CD8-positive, alpha-beta memory T cell (primary cell): ENCODE measurements around the gene GNAO1. TPM values are rescaled to one million over a fixed set of nuclear protein-coding genes. Genes with fewer than 3 reads are reported as not detected.
"Not testable (repeated sequence)": the region's sequence is repeated elsewhere in the genome, so short reads cannot be mapped to it uniquely, and the experiment has no call there.

Experiments
- CTCF ChIA-PET: fragments of 350-600 bp; sonication (Branson Sonifier 250); formaldehyde crosslinking; loops from one replicate; lab custom pipeline; 2021; ENCODE audit warnings: antibody characterized with exemption; lab: Charles Lee
- POLR2A ChIA-PET: fragments of 350-600 bp; sonication (Branson Sonifier 250); formaldehyde crosslinking; loops from one replicate; lab custom pipeline; 2021; ENCODE audit warnings: antibody characterized with exemption; lab: Charles Lee
- DNase-seq, 5 donors: peaks; one replicate each; pipeline versions ENCODE4 v3.0.0 to v3.0.0-alpha.2; 2020 to 2022; ENCODE audit warnings: mixed read lengths in 1 of 5
- H3K27ac ChIP-seq: one replicate; pipeline ENCODE4 v1.7.0; 2013; ENCODE audit warnings: low read depth, mild to moderate bottlenecking, low read length, moderate library complexity
- H3K27me3 ChIP-seq: 2 replicates; pipeline ENCODE4 v1.7.0; 2013; ENCODE audit warnings: low read length, mild to moderate bottlenecking; ENCODE audit not compliant: insufficient read depth, poor library complexity, severe bottlenecking
- H3K36me3 ChIP-seq: 2 replicates; pipeline ENCODE4 v1.7.0; 2013; ENCODE audit warnings: mild to moderate bottlenecking, low read length, moderate library complexity; ENCODE audit not compliant: insufficient read depth
- H3K4me1 ChIP-seq: 2 replicates; pipeline ENCODE4 v1.7.0; 2013; ENCODE audit warnings: mild to moderate bottlenecking, low read length, moderate library complexity; ENCODE audit not compliant: insufficient read depth
- H3K4me3 ChIP-seq: 2 replicates; pipeline ENCODE4 v1.7.0; 2013; ENCODE audit warnings: mild to moderate bottlenecking, low read length
- H3K9me3 ChIP-seq: 2 replicates; pipeline ENCODE4 v1.7.0; 2013; ENCODE audit warnings: mild to moderate bottlenecking, low read length
- H3K27ac Mint-ChIP-seq, 8 donors: one replicate each; pipeline ENCODE4 v1.8.0; 2020 to 2021; ENCODE audit warnings: mixed read lengths in 8 of 8, mild to moderate bottlenecking in 6 of 8, inconsistent platforms in 3 of 8, moderate library complexity in 3 of 8
- H3K27me3 Mint-ChIP-seq, 2 donors: one replicate each; pipeline ENCODE4 v1.8.0; 2020 to 2021; ENCODE audit warnings: mixed read lengths in 2 of 2, mild to moderate bottlenecking in 1 of 2, moderate library complexity in 1 of 2
- H3K36me3 Mint-ChIP-seq, 3 donors: one replicate each; pipeline ENCODE4 v1.8.0; 2020 to 2021; ENCODE audit warnings: mixed read lengths in 3 of 3, inconsistent platforms in 1 of 3, mild to moderate bottlenecking in 1 of 3
- H3K4me1 Mint-ChIP-seq, 3 donors: one replicate each; pipeline ENCODE4 v1.8.0; 2020 to 2021; ENCODE audit warnings: mixed read lengths in 3 of 3, inconsistent platforms in 1 of 3, mild to moderate bottlenecking in 1 of 3
- H3K4me3 Mint-ChIP-seq, 7 donors: one replicate each; pipeline ENCODE4 v1.8.0; 2020 to 2021; ENCODE audit warnings: mixed read lengths in 7 of 7, mild to moderate bottlenecking in 6 of 7, moderate library complexity in 4 of 7, inconsistent platforms in 2 of 7
- H3K9me3 Mint-ChIP-seq, 5 donors: one replicate each; pipeline ENCODE4 v1.8.0; 2020 to 2022; ENCODE audit warnings: mixed read lengths in 5 of 5, mild to moderate bottlenecking in 3 of 5, moderate library complexity in 2 of 5, inconsistent platforms in 1 of 5
- polyA plus RNA-seq: library from polyadenylated mRNA; unstranded; fragments of 300-500 nt; fragmentation: Illumina TruSeq; gene quantifications from one replicate; pipeline ENCODE4 v1.2.3, GENCODE V29; 2021
- total RNA-seq, 2 experiments: library from RNA; stranded (reverse); gene quantifications; one replicate each; pipeline ENCODE4 v1.2.3, GENCODE V29; 2021

GNAO1 gene
- total and polyA plus RNA-seq, 3 experiments from 2014 or later: 0.86 to 2.5 (median 2.5) TPM

- H3K4me3 ChIP-seq, H3K9me3 ChIP-seq, H3K27ac ChIP-seq, H3K4me1 ChIP-seq, DNase-seq, CTCF ChIA-PET, POLR2A ChIA-PET, H3K27ac Mint-ChIP-seq, H3K27me3 ChIP-seq, H3K27me3 Mint-ChIP-seq, H3K4me3 Mint-ChIP-seq: not testable (repeated sequence)
- peaks cover 12 to 26% (median 14%) of the 10 kb centered on the region in 5 donors for H3K9me3 Mint-ChIP-seq
- H3K4me1 Mint-ChIP-seq: peaks cover 12 to 21% (median 21%) of the 10 kb centered on the region in 3 donors
- peaks cover 27% of the 10 kb centered on the region for H3K36me3 ChIP-seq
- H3K36me3 Mint-ChIP-seq: peaks cover 70 to 80% (median 71%) of the 10 kb centered on the region in 3 donors
These were observed 189.6 kb downstream of the GNAO1 start for GRCh38 chr16:56380778-56381485.

- Mint-ChIP-seq H3K4me1 (peaks cover 8 to 14% (median 12%) of the 10 kb centered on the region in 3 donors), H3K27ac (no peak overlapping the region), H3K4me3 (no peak overlapping the region), H3K36me3 (peaks cover 69 to 92% (median 75%) of the 10 kb centered on the region in 3 donors), H3K27me3 (no peaks in the 10 kb centered on the region), H3K9me3 (peaks cover 12 to 26% (median 14%) of the 10 kb centered on the region in 5 donors)
- no peak overlapping the region for H3K27ac ChIP-seq
- ChIA-PET CTCF (no interaction called here), POLR2A (interaction anchor here (0.7 kb wide), 1 partner anchor 69 kb away, joined by 4 read pairs; the partner anchor contains the start of genes NUDT21 and OGFOD1)
- no peak for DNase-seq
- H3K36me3 ChIP-seq: peaks cover 40% of the 10 kb centered on the region
- H3K4me1 ChIP-seq: no peaks in the 10 kb centered on the region
- no peak overlapping the region for H3K4me3 ChIP-seq
- no peaks in the 10 kb centered on the region for H3K9me3 ChIP-seq
- H3K27me3 ChIP-seq: no peaks in the 10 kb centered on the region
These were observed 191.2 kb downstream of the GNAO1 start for GRCh38 chr16:56382459-56382858.

- peak overlapping the region in 3 of 8 donors; percentile 4 to 48 (median 37) for H3K27ac Mint-ChIP-seq
- POLR2A ChIA-PET: interaction anchor here (0.7 kb wide), 1 partner anchor 68 kb away, joined by 4 read pairs; the partner anchor contains the start of genes NUDT21 and OGFOD1
- peaks cover 66 to 94% (median 75%) of the 10 kb centered on the region in 3 donors for H3K36me3 Mint-ChIP-seq
- DNase-seq: no peak
- Histone ChIP-seq H3K4me3 (no peak overlapping the region), H3K36me3 (peaks cover 43% of the 10 kb centered on the region), H3K4me1 (no peaks in the 10 kb centered on the region), H3K27ac (no peak overlapping the region), H3K9me3 (no peaks in the 10 kb centered on the region), H3K27me3 (no peaks in the 10 kb centered on the region)
- peaks cover 12 to 26% (median 14%) of the 10 kb centered on the region in 5 donors for H3K9me3 Mint-ChIP-seq
- H3K27me3 Mint-ChIP-seq: no peaks in the 10 kb centered on the region
- CTCF ChIA-PET: no interaction called here
- no peak overlapping the region for H3K4me3 Mint-ChIP-seq
- H3K4me1 Mint-ChIP-seq: peaks cover 5 to 11% (median 11%) of the 10 kb centered on the region in 3 donors
These were observed 191.6 kb downstream of the GNAO1 start for GRCh38 chr16:56382901-56383355.

- Histone ChIP-seq H3K4me3 (no peak overlapping the region), H3K27ac (no peak overlapping the region), H3K9me3 (no peaks in the 10 kb centered on the region), H3K36me3 (peaks cover 44% of the 10 kb centered on the region), H3K4me1 (no peaks in the 10 kb centered on the region), H3K27me3 (no peaks in the 10 kb centered on the region)
- DNase-seq: no peak
- ChIA-PET POLR2A (no interaction called here), CTCF (no interaction called here)
- Mint-ChIP-seq H3K27ac (no peak overlapping the region), H3K4me3 (no peak overlapping the region), H3K4me1 (no peaks in the 10 kb centered on the region), H3K27me3 (no peaks in the 10 kb centered on the region), H3K36me3 (peaks cover 60 to 92% (median 63%) of the 10 kb centered on the region in 3 donors), H3K9me3 (peaks cover 12 to 22% (median 14%) of the 10 kb centered on the region in 5 donors)
These were observed 192.9 kb downstream of the GNAO1 start for GRCh38 chr16:56384074-56384721.

GRCh38 chr16:56387396-56387795 is 196.1 kb downstream of the GNAO1 start:
- Histone ChIP-seq H3K4me1 (no peaks in the 10 kb centered on the region), H3K9me3 (no peaks in the 10 kb centered on the region), H3K27me3 (no peaks in the 10 kb centered on the region), H3K36me3 (peaks cover 61% of the 10 kb centered on the region), H3K27ac (no peak overlapping the region), H3K4me3 (no peak overlapping the region)
- H3K27me3 Mint-ChIP-seq: no peaks in the 10 kb centered on the region
- H3K4me3 Mint-ChIP-seq: no peak overlapping the region
- DNase-seq: no peak
- peaks cover 0 to 9% (median under 1%) of the 10 kb centered on the region in 5 donors for H3K9me3 Mint-ChIP-seq
- H3K27ac Mint-ChIP-seq: no peak overlapping the region
- POLR2A ChIA-PET: no interaction called here
- H3K36me3 Mint-ChIP-seq: peaks cover 46 to 90% (median 50%) of the 10 kb centered on the region in 3 donors
- CTCF ChIA-PET: no interaction called here
- H3K4me1 Mint-ChIP-seq: peaks cover 0 to 2% (median 0%) of the 10 kb centered on the region in 3 donors

- no peaks in the 10 kb centered on the region for H3K27me3 ChIP-seq
- H3K9me3 Mint-ChIP-seq: peaks cover 0 to 6% (median 0%) of the 10 kb centered on the region in 5 donors
- H3K36me3 ChIP-seq: peaks cover 58% of the 10 kb centered on the region
- no peak for DNase-seq
- CTCF ChIA-PET: no interaction called here
- no peak overlapping the region for H3K27ac Mint-ChIP-seq
- H3K9me3 ChIP-seq: no peaks in the 10 kb centered on the region
- no peak overlapping the region for H3K4me3 ChIP-seq
- H3K27ac ChIP-seq: no peak overlapping the region
- H3K4me1 Mint-ChIP-seq: peaks cover 0 to 2% (median under 1%) of the 10 kb centered on the region in 3 donors
- H3K27me3 Mint-ChIP-seq: no peaks in the 10 kb centered on the region
- peaks cover 45 to 91% (median 45%) of the 10 kb centered on the region in 3 donors for H3K36me3 Mint-ChIP-seq
- H3K4me1 ChIP-seq: no peaks in the 10 kb centered on the region
- no peak overlapping the region for H3K4me3 Mint-ChIP-seq
- POLR2A ChIA-PET: no interaction called here
These were observed 196.9 kb downstream of the GNAO1 start for GRCh38 chr16:56388209-56388608.

- Mint-ChIP-seq H3K9me3 (no peaks in the 10 kb centered on the region), H3K36me3 (peaks cover 31 to 87% (median 37%) of the 10 kb centered on the region in 3 donors), H3K27me3 (no peaks in the 10 kb centered on the region), H3K4me3 (no peak overlapping the region), H3K27ac (peak overlapping the region in 1 of 8 donors; percentile 49), H3K4me1 (peaks cover 6 to 9% (median 7%) of the 10 kb centered on the region in 3 donors)
- no peak overlapping the region for H3K4me3 ChIP-seq
- CTCF ChIA-PET: no interaction called here
- no peaks in the 10 kb centered on the region for H3K9me3 ChIP-seq
- POLR2A ChIA-PET: no interaction called here
- DNase-seq: no peak
- no peak overlapping the region for H3K27ac ChIP-seq
- no peaks in the 10 kb centered on the region for H3K4me1 ChIP-seq
- no peaks in the 10 kb centered on the region for H3K27me3 ChIP-seq
- peaks cover 45% of the 10 kb centered on the region for H3K36me3 ChIP-seq
These were observed 198.3 kb downstream of the GNAO1 start for GRCh38 chr16:56389554-56389953.

GRCh38 chr16:56396724-56397123 is 205.4 kb downstream of the GNAO1 start:
- POLR2A ChIA-PET, H3K4me1 ChIP-seq, H3K4me3 ChIP-seq, H3K9me3 Mint-ChIP-seq, H3K27ac Mint-ChIP-seq, H3K27ac ChIP-seq, H3K4me3 Mint-ChIP-seq, H3K27me3 ChIP-seq, CTCF ChIA-PET, H3K27me3 Mint-ChIP-seq, DNase-seq, H3K9me3 ChIP-seq: not testable (repeated sequence)
- H3K4me1 Mint-ChIP-seq: peaks cover 9 to 14% (median 10%) of the 10 kb centered on the region in 3 donors
- H3K36me3 Mint-ChIP-seq: peaks cover 14 to 71% (median 32%) of the 10 kb centered on the region in 3 donors
- H3K36me3 ChIP-seq: peaks cover 15% of the 10 kb centered on the region
